ENCODE data around the gene SPOCK1.

Gene SPOCK1

DNA sequence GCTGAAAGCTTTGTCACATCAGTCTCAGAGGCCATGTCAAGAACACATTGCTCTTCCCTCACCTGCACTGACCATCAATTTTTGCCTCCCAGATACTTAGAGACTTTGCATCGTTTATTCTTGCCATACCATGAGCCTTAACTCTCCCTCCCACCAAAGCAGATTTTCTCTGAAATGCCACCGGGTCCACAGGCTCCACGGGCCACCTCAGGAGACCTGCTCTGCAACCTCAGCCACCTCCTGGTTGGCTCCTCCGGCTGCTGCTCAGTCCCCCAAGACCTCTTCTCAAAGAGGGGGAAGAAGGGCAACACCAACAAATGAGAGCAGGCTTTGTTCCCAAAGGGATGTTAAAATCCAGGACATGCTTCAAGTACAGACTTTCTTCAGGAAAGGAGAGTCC, 400.5 kb downstream of the SPOCK1 start:
- Histone ChIP-seq H3K27ac (no peak overlapping the region), H3K36me3 (replicated peaks) (no peaks in the 10 kb centered on the region), H3K27me3 (replicated peaks) (no peaks in the 10 kb centered on the region), H3K4me3 (ENCODE audit: low read depth, low read length) (no peak overlapping the region)
- in situ Hi-C loops (cut with HindIII; ENCODE audit: low pct_ligation_motif_present, low sequenced_read_pairs), result no loop called here
- TF ChIP-seq, protein P1, sequence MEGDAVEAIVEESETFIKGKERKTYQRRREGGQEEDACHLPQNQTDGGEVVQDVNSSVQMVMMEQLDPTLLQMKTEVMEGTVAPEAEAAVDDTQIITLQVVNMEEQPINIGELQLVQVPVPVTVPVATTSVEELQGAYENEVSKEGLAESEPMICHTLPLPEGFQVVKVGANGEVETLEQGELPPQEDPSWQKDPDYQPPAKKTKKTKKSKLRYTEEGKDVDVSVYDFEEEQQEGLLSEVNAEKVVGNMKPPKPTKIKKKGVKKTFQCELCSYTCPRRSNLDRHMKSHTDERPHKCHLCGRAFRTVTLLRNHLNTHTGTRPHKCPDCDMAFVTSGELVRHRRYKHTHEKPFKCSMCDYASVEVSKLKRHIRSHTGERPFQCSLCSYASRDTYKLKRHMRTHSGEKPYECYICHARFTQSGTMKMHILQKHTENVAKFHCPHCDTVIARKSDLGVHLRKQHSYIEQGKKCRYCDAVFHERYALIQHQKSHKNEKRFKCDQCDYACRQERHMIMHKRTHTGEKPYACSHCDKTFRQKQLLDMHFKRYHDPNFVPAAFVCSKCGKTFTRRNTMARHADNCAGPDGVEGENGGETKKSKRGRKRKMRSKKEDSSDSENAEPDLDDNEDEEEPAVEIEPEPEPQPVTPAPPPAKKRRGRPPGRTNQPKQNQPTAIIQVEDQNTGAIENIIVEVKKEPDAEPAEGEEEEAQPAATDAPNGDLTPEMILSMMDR (IDR thresholded peaks at IDR 0.05; ENCODE audit: low read depth, low read length, missing control alignments), result no peak
- no peak for DNase-seq

DNA sequence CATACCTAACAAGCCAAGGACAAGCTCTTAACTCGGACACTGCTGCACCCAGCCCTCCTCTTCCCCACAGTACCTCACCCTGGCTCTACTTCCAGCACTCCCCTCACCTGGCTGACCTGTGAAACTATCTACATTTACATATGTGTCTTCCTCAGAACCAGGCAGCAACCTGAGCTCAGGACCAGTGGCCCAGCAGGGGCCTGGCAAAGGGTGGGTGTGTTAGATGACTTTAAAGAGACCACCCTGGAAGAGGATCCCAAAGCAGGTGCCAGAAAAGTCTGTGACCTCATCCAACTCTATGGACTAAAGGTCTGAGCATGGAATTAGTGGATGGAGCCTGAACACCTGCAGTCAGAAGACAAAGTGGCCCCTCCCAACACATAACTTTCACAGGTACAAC, 400.9 kb downstream of the SPOCK1 start:
- Histone ChIP-seq H3K27ac (no peak overlapping the region), H3K36me3 (replicated peaks) (no peaks in the 10 kb centered on the region), H3K27me3 (replicated peaks) (no peaks in the 10 kb centered on the region), H3K4me3 (ENCODE audit: low read depth, low read length) (no peak overlapping the region)
- DNase-seq, result no peak
- TF ChIP-seq, protein P1 (IDR thresholded peaks at IDR 0.05; ENCODE audit: low read depth, low read length, missing control alignments), result no peak
- in situ Hi-C loops (cut with HindIII; ENCODE audit: low pct_ligation_motif_present, low sequenced_read_pairs), result no loop called here

DNA sequence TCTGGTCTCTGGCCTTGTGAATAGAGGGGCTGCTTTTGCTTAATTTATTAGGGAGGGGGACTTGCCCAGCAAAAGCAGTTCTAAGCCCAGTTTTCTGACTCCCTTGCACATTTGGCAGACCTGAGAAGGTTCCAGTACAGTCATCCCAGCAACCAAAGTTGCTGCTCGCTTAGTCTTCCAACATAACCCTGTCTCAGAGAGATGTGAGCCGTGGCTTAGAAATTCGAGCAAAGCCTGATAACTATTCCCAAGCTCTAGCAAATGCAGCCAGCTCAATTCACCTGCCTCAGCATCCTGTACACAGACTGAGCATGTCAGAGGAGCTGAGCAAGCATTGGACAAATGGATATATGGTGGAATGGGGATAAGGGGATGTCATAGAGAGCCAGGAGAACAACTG, 401.9 kb downstream of the SPOCK1 start:
- Histone ChIP-seq H3K36me3 (replicated peaks) (no peaks in the 10 kb centered on the region), H3K27me3 (replicated peaks) (no peaks in the 10 kb centered on the region), H3K27ac (no peak overlapping the region), H3K4me3 (ENCODE audit: low read depth, low read length) (no peak overlapping the region)
- DNase-seq, result no peak
- TF ChIP-seq, protein P1 (IDR thresholded peaks at IDR 0.05; ENCODE audit: low read depth, low read length, missing control alignments), result no peak
- in situ Hi-C loops (cut with HindIII; ENCODE audit: low pct_ligation_motif_present, low sequenced_read_pairs), result no loop called here

DNA sequence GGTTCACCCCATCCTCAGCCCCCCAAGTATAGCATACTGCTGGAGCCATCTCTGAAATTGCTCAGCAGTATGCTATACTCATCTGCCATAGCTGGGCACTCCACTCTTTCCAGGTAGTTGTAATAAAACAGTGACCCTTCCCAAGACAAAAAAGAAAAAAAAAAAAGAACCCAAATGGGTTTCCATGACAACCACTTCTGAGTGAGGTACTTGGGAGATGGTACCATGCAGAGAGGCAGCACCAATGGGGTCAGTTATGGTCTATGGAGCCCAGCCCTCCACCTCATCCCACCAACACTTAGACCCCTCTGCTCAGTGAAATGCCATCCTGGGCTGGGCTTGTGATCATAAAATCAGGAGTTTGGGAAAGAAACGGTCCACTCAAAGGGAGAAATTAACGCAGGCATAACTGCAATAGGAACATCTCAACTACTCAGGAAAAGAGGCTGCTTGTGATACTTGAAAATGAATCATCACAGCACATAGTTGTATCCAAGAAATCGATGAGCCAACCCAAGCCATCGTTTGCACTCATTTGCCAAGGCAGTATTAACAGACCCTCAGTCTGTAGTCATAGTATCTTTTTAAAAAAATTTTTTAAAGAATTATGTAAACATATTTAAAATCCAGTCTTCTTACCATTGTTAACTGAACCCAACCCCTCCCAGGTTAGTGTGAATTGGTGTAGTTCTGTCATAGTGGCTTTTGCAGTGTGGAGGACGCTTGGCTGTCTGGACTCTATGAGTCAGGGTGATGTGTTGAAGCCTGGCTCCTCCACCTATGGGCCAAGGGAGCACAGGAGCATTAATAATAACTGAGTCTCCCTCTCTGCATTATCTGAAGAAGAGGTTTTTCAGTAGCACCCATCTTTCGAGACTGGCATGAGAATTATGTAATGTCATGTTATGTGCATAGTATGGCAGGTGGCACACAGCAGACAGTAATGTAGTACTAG, 402.7 kb downstream of the SPOCK1 start:
- Histone ChIP-seq H3K27ac (no peak overlapping the region), H3K4me3 (ENCODE audit: low read depth, low read length) (no peak overlapping the region), H3K36me3 (replicated peaks) (no peaks in the 10 kb centered on the region), H3K27me3 (replicated peaks) (no peaks in the 10 kb centered on the region)
- TF ChIP-seq, protein P1 (IDR thresholded peaks at IDR 0.05; ENCODE audit: low read depth, low read length, missing control alignments), result no peak
- in situ Hi-C loops (cut with HindIII; ENCODE audit: low pct_ligation_motif_present, low sequenced_read_pairs), result no loop called here
- DNase-seq, result no peak

DNA sequence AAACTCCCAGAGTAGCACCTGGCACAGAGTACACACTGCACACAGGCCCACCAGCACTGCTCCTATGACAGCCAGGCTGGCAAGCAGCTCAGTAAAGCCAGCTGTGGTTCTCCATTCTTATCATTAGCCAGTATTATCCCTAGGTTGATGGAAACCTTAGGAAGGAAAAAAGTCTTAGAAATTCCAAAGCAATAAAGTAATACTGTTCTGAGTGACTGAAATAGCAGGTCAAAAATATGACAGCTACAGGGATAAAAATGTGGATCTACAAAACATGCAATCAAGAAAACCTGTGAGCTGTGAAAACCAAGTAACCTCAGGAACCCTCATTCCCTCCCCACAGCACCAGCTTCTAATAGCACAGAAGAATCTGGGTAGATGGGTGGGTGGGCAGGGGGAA, 403.5 kb downstream of the SPOCK1 start:
- in situ Hi-C loops (cut with HindIII; ENCODE audit: low pct_ligation_motif_present, low sequenced_read_pairs), result no loop called here
- H3K4me3 ChIP-seq (ENCODE audit: low read depth, low read length), result no peak overlapping the region
- no peak overlapping the region for H3K27ac ChIP-seq
- TF ChIP-seq, protein P1 (IDR thresholded peaks at IDR 0.05; ENCODE audit: low read depth, low read length, missing control alignments), result no peak
- H3K36me3 ChIP-seq (replicated peaks), result no peaks in the 10 kb centered on the region
- no peaks in the 10 kb centered on the region for H3K27me3 ChIP-seq (replicated peaks)
- DNase-seq, result no peak
